Esophagus muscularis mucosa (tissue), 3 donors: ENCODE results near the gene SOAT1.

Experiments used
- CTCF ChIP-seq, 3 experiments: fragments of 200-600 bp in 2 of 3; fragments of 450-650 bp in 1 of 3; sonication (generic) in 2 of 3; IDR thresholded peaks; one replicate each; pipeline ENCODE4 v1.5.1; 2017 to 2019; ENCODE audit warnings: antibody characterized with exemption in 3 of 3, mild to moderate bottlenecking in 2 of 3, moderate library complexity in 1 of 3
- POLR2A ChIP-seq: fragments of 450-650 bp; IDR thresholded peaks from one replicate; pipeline ENCODE4 v1.6.1; 2017; ENCODE audit warnings: antibody characterized with exemption, moderate library complexity, mild to moderate bottlenecking, low read depth
- POLR2AphosphoS5 ChIP-seq, 2 donors: sonication (generic); formaldehyde crosslinking; IDR thresholded peaks; one replicate each; pipeline ENCODE4 v1.6.1; 2017; ENCODE audit warnings: antibody characterized with exemption in 2 of 2

DNA sequence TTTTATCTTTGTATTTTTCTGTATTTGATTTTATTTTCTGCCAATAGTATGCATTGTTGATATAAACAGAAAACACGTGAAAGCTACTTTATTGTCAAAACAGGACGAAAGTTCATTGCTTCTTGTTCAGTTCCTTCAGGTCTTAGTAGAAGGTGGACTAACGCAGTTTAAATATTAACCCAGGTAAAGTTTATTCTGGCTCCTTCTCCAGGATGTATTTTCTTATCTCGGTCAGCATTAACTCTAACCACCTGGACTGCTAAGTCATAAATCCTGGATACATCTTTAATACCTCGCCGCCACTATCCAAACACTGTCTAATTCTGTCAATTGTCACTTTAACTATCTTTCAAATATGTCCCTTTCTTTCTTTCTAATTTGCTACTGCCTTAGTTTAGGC is 5.7 kb upstream of the SOAT1 start:
- TF ChIP-seq CTCF (IDR thresholded peaks at IDR 0.05) (no peak), POLR2A (no peak), POLR2AphosphoS5 (IDR thresholded peaks at IDR 0.05) (no peak)
